HG03280 (cell line): Measurements from ENCODE around the gene UGP2.
"Not testable (repeated sequence)": the region's sequence is repeated elsewhere in the genome, so short reads cannot be mapped to it uniquely, and the experiment has no call there.

Experiments
- ATAC-seq: cut with Tn5 transposase; IDR thresholded peaks from one replicate; pipeline ENCODE4 v1.9.1; 2021; ENCODE audit warnings: mild to moderate bottlenecking, moderate library complexity; ENCODE audit not compliant: unreplicated experiment

The UGP2 gene

DNA sequence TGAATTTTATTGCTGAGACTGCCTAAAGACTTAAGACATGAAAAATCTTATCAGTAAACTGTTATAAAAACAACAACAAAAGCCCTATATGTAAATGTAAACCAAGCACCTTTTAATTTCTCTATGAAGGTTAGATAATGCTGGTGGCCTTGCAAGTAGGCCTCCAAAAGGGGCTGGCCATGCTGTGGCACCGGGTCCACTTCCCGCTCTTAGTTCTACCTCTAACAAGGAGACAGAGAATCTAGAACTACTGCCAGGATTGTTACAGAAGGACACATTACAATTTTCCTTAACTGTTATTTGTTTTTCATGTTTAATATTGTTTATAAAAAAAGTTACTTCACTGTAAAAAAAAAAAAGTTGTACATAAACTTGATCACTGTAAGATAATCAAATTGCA is 49.0 kb downstream of the UGP2 start:
- no peak for ATAC-seq

GRCh38 chr2:63891488-63892030 is 49.9 kb downstream of the UGP2 start:
- no peak for ATAC-seq

DNA sequence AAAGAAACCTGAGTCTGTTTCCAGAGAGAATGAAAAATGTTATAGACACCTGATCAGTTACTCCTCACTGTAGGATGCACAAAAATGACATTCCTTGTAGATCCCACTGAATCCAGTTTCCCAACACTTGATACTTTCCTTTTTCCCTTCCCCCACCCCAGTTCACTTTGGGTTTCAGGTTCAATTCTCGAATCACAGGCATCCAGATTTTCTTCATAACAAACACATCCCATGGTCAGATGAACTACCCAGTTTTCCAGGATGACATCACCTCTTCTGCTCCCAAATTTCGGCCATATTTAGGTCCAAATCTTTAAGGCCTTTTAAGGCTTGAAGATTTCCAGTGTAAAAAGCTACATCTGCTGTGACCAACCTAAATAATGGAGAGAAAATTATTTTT is 51.5 kb downstream of the UGP2 start:
- ATAC-seq: no peak

DNA sequence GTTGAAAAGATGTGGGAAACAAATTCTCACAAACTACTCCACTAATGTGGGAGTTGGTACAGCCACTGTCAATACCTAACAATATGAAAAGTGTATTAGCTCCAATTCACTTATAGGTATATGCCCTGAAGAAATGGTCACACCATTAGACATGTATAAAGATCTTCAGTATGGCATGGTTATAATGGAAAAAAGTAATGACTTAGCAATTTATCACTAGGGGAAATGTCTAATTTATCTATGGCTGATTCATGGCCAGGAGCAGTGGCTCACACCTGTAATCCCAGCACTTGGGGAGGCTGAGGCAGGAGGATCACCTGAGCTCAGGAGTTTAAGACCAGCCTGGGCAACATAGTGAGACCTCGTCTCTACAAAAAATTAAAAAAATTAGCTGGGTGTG is 52.5 kb downstream of the UGP2 start:
- no peak for ATAC-seq

GRCh38 chr2:63898839-63899238 is 57.1 kb downstream of the UGP2 start:
- no peak for ATAC-seq

DNA sequence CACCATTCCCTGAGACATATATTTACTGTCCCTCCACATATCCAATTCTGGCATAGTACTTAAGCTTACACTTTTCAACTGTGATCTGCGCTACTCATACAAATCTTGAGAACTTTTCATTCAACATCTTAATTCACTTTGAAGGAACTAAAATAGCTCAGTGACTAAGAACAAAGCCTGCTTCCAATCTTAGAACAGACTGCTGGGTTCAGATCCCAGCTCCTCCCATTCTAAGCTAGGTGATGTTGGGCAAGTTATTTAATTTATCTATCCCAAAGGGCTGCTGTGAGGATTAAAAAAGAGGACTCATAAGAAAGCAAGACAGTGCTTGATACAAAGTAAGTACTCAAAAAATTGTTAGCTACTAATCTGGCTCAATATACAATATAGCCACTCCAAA is 57.9 kb downstream of the UGP2 start:
- ATAC-seq: no peak

DNA sequence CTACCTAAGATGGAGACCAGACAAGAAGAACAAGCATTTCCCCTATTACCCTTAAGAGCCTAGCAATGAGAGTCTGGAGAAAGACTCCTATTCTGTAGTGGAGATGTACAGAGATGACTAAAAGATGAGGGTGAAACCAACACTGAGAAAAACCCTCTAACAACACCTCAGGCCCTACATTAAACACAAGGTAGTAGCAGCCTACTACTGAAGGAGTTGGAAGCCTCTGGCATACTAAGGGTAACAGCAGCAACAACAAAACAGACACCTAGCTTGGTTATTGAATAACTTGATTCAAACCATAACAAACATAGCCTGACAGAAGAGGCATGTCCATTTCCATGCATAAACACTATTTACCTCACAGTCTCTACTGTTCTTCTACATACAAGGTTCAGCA is 60.5 kb downstream of the UGP2 start:
- ATAC-seq: no peak

GRCh38 chr2:63903003-63903402 is 61.3 kb downstream of the UGP2 start:
- ATAC-seq: peak; percentile 65

- ATAC-seq: no peak
Measured at GRCh38 chr2:63914311-63914710, 72.6 kb downstream of the UGP2 start.

DNA sequence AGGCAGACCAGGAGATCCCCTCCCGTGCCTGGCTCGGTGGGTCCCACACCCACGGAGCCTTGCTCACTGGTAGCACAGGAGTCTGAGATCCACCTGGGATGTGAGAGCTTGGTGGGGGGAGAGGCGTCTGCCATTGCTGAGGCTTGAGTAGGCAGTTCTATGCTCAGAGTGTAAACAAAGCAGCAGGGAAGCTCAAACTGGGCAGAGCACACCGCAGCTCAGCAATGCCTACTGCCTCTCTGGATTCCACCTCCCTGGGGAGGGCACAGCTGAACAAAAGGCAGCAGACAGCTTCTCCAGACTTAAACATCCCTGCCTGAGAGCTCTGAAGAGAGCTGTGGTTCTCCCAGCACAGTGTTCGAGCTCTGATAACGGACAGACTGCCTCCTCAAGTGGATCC is 85.1 kb downstream of the UGP2 start:
- ATAC-seq: no peak

DNA sequence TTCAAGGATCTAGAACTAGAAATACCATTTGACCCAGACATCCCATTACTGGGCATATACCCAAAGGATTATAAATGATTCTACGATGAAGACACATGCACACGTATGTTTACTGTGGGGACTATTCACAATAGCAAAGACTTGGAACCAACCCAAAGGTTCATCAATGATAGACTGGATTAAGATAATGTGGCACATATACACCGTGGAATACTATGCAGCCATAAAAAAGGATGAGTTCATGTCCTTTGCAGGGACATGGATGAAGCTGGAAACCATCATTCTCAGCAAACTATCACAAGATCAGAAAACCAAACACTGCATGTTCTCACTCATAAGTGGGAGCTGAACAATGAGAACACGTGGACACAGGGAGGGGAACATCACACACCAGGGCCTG is 90.4 kb downstream of the UGP2 start:
- ATAC-seq: not testable (repeated sequence)
